Stimulated activated CD4-positive, alpha-beta T cell treated with anti-CD3 and anti-CD28 coated beads, Interleukin-1b, Interleukin-23, amount 100 ng/mL, for 24 hours (primary cell): ENCODE data around the gene ZMYND19.
"Not testable (repeated sequence)": the region's sequence is repeated elsewhere in the genome, so short reads cannot be mapped to it uniquely, and the experiment has no call there.

Experiments
- DNase-seq, 4 experiments: peaks; one replicate each; pipeline ENCODE4 v3.0.0-alpha.2; 2020; ENCODE audit warnings: low read depth in 4 of 4, low spot score in 1 of 4

Gene ZMYND19

DNA sequence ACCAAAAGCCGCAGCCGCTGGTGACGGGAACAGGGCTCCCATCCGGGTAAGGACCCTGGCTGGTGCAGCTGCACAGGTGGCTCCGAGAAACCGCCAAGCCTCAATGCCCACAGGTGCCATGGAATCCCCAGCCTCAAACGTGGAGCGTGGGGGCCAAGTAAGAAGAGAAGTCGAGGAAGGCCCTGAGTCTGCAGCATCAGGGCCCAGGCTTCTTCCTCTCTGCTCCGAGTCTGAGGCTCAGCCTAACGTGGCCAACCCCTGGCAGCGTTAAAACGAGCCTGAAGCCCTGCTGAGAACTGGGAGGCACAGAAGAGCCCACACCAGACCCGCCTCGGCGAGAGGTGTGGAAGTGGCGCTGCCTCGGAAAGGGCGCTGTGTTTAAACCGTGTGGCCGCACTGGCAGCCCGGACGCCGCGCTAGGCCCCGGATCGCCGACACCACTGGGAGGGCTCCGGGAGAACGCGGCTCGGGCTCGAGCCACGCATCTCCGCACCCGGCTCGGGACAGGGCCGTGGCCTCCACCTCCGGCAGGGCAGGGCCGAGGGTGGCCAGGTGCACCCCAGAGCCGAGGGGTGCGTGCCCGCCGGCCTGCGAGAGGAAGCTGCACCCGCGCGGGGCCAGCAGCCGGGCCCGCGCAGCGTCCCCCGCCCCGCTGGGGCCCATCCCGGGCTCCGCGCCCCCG, 730 bp downstream of the ZMYND19 start:
- no peak for DNase-seq

DNA sequence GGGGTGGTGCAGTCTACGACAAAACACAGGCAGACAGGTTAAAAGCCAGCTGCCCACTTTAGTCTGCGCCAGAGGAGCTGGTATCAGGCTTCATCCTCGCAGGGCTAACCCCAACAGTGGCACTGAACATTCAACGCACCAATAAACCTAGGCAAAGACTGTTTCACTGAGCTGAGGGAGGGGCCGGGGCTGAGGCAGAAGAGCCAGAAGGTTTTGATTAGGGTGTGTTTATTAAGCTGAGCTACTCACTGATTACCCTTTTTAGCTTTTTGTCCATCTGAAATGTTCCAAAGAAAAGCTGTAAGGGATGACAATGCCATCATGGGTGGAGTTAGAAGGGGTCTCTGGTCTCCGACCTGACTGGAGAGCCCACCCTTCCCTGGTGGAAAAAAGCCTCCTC, 1.4 kb downstream of the ZMYND19 start:
- DNase-seq, result no peak

DNA sequence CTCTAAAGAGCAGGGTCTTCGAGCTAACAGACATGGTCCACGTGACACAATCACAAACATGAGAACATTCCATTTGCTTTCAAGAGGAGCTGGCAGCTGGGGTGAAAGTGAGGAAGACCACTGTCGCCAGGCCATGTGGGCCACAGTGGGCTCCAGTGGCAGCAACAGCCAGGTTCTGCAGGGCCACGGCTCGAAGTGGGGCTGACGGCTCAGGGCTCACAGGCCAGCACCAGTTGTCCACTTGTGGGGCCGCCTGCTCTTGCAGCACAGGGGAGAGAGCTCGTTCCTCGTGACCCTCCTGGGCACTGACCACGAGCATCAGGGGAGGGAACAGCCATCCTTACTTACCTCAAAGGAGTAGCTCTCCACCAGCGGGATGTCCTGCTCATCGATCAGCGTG, 2.0 kb downstream of the ZMYND19 start:
- no peak for DNase-seq

DNA sequence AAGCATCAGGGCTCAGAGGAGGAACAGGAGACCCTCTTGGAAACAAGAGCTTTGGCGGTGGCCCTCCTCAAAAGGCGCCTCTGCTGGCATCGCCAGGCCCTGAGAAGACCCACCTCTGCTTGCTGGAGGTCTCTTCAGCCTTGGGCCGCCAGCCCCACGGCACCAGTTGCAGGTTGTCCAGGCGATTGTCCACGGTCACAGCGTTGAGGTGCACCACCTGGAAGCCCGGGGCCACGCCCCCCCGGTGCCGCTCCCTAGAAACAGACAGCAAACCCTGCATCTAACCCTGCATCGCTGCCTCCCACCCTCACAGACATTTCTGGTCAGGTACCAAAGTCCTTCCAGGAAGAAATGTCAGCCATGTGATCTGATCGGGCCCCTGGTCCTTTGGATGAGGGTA, 3.5 kb downstream of the ZMYND19 start:
- no peak for DNase-seq

DNA sequence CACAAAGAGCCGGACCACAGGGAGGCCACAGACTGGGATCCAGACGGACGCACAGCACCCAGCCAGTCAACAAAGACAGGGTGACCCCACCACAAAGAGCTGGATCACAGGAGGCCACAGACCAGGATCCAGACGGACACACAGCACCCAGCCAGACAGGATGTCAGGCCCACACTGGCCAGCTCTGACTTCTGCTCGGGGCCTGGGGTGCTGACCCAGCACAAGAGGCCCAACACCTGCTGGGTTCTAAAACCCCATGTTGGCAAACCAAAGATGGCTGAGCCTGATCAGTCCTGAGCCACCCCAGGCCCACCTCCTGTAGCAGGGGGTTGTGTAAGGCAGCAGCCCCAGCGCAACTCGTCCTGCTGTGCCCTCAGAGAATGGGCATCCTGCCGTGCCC, 6.4 kb downstream of the ZMYND19 start:
- DNase-seq, result no peak

DNA sequence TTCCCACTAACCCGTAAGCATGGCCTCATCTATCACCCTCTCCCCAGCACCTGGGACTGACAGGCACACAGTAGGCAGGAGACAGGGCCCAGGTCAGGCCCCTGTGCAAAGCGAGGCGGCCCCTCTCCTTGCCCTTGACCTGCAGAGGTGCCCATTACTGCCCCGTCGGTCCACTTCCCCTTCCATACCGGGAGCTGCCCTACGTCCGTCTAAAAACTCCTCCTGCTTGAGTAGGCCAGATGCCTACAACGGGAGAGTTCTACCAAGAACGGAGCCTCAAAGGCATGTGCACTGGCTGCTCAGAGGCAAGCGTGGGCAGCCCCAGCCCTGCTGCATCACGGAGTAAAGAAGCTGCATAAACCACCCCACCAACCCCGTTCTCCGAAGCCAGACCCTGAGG, 7.0 kb downstream of the ZMYND19 start:
- DNase-seq, result no peak

DNA sequence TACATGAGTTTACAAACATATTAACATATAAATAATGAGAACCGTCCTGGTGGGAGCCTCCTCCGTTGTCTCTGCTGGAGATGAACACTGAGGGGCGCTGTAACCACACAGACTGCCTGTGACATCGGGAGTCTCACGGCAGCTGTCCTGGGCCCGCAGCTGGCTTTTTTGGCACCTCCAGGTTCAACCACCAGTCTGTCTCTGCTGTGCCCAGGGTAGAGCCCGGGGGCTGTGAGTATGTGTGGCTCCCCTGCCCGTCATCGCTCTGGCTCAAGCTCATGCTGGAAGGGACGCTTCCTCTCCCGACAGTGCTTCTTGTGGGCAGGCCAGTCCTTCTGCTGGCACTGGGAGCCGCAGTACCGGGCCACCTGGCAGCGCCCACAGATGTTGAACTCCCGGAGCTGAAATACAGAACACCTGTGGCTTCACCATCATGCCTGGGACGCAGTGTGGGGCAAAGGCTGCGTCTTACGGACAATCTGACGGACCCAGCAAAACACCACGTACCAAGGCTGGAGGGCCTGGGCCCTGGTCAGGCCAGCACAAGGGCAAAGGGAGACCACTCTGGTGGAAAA, 7.9 kb downstream of the ZMYND19 start:
- no peak for DNase-seq

DNA sequence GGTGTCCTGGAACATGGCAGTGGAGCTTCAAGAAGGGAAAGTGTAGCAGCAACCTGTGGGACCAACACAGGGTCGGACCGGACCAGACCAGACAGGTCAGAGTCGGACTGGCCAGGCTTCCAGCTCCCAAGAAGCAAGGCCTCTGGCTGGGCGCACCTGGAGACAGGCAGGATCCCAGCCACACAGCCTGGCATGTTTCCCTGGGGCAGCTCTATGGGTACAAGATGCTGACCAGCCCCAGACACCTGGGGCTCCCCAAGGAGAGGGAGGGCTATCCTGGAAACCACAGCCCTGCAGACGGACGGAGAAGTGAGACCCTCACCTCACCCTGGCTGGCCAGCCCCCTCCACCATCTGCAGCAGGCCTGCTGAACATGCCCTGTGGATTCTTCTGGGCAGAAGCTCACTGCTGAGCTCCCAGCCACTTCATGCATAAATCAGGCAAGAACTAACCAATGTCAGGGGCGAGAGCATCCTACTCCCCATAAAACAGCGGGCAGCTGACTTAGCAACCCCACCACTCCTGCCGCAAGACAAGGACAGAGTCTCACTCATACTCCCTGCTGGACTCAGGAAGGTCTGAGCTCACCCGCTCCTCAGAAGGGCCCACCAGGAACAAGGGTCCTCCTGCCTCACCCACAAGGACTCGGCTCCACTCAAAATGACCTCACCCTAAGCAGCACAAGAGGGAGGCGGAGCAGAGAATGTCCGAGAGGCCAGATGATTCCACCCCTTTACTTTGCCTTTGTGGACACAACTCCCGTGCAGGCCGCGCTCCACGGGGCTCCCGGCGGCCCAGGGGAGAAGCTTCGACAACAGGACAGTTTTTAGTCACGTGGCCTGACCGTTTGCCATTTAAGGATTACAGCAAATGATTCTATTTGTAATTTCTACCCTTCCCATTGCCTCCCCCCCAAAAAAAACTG, 8.7 kb downstream of the ZMYND19 start:
- no peak for DNase-seq

DNA sequence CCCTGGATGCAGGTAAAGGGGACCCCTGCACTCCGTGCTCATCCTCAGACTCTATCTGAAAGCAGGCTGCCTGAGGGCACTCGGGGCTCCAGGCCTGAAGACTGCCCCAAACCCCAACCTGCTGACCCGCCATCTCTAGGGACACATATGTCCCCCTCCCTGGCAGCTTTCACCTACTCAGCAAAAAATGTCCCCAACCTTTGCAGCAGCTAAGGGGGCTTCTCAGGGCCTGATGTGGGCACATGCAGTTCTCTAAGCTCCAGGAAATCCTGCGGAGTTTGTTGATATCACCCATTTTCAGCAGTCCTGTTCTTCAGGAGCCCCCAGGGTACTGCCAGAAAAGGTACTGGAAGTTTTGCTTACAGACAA, 9.4 kb downstream of the ZMYND19 start:
- DNase-seq, result no peak

DNA sequence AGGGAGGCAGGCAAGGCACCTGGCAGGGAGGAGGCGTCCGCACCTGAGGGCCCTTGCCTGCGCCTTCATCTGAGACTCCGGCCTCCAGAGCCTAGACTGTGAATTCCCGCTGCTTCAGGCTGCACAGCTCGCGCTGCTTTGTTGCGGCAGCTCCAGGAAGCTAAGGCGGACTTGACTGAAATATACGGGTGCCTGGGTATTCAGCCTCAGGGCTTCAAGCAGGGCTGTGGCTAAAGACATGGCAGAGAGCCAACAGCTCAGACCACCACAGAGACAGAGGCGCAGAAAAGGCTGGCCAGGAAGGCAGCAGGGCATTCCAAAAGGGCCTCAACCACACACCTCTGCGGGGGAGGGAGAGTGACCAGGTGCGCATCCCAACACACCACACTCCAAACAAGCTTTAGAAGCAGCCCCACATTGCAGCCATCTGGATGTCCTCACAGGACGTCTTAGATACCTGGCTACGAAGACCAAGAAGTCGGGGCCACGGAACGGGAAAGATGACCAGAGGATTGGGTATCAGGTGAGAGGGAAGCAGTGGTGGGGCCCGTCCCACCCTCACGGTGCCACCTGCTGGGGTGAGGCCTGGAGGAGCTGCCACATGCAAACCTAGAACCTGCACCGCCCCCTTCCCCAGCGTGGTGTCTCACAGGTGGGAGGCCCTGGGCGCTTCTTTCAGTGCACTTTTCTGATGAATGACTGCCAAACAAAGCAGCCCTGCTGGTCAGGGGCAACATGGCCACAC, 9.9 kb downstream of the ZMYND19 start:
- no peak for DNase-seq

DNA sequence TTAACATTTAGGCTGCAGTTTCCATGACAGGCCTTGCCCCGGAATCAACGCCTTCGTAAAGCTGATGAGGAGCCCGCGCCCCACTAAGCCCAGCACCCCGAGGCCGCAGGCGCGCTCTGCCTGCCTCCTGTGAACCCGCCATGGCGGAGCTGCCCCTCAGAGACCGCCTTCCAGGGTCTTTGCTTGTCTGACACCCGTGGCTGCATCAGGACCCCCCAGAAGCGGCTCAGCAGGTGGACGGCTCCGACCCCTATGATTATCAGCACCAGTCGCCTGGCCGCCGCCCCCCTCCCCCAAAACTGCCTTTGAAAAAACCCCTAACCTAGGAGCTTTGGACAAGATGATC, 11.1 kb downstream of the ZMYND19 start:
- DNase-seq, result no peak

DNA sequence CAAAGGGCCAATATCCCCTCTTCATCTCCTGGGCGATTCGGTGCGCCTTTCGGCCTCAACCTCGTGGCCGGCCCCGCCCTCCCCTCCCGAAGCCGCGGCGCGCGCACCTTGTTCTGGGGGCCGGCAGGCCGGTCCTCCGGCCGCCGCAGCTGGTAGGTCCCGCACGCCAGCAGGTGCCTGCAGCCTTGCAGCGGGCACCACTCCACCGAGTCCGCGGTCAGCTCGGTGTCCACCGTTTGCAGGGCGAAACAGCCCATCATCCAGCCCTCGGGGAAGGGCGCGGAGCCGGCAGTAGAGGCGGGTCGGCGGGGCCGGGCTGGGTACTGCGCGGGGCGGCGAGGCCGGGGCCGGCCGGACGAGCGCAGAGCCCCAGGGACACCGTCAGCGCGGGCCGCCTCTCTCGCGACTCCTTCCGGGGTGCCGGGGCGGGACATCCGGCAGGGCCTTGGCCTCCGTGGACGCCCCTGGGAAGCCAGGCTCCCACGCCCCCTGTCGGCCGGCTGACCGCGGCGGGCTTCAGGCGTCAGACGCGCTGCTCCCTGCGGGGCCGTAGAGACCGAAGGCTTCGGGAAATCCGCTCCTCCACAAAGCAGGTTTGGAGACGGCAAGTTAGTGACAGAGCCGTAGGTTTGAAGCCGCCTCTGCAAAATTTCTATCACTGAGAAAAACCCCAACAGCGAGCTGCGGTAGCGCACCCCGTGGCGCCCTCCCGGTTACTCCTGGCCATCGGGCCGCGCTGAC, 11.6 kb downstream of the ZMYND19 start, which contains the start of gene DPH7:
Gene DPH7 (minus strand): TSS at position 408 of the 741 bp plus-strand sequence. CDS start 148 bp downstream, at position 260.
- peak; percentile 95 to 98 (median 97) for DNase-seq

DNA sequence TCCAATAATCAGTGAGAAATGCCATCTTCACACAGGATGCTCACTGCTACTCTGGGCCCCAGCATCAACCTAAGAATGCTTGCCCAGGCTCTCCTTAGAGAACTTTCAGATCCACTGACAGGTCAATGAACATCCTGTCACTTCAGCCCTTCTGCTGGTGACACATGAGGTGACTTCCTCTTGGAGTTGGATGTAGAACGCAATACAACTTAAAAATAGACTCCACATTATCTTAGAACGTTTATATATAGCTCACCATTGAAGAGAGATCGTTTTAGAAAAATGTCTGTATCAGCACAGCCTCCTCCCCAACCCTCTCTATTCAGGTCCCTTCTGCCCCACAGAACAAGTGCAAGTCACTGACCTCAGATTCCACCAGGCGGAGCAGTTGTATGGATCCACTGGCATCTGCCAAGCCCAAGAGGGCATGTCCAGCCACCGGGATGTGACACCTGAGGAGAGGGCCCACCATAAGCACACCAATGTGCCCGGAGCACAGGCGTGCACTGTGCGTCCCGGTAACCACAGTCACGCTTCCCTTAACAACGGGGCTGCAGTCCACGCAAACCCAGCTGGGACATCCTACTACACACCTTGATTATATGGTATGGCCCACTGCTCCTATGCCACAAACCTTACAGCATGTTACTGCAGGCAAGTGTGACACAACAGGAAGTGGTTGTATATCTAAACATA, 14.4 kb downstream of the ZMYND19 start:
- DNase-seq, result no peak

DNA sequence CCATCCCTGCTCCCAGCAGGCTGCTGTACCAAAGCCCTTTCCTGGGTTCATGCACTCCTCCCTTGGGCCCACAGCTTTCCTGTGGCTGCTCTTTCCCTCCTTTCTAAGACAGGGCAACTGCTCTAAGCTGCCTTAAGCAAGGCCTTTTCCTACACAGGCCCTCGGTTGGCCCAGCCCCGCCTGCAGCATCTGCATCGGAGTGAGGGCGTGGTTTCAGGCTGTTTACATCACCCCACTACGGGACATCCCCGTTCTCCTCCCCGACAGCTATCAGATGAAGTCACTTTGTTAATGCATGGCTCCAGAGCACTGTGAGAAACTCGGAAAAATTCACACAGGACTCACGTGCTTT, 15.0 kb downstream of the ZMYND19 start:
- no peak for DNase-seq

DNA sequence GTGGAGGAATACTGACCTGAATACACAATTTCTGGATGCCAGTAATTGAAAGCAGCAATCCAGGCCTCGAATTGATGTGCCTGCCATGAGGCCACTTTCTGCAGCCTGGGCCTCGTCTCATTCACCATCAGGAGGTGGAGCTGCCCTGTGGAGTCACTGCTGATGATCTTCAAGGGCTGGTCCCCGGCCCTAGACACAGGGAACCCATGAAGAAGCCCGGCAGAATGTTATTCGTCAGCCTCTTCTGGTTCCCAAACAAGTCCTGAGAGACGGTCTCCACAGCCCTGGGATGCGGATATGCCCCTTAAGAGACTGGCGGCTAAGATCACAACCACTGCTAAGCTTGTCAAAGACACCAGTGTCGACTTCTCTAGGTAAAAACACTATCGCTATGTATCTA, 16.1 kb downstream of the ZMYND19 start:
- no peak for DNase-seq

DNA sequence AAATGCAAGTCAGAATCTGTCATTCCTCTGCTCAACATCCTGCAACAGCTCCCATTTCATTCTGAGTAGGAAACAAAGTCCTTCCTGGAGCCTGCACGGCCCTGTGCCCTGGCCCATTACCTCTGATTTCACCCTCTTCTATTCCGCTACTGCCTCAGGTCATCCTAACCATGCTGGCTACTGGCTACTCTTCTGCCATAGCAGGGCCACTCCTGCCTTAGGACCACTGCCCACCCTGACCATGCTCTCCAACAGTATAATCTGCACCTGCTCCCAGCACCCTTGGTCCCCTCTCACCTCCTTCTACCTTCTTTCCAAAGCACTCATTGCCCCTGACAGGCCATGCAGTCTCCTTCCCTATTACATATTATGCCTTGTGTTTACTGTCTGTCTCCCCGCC, 19.7 kb downstream of the ZMYND19 start:
- DNase-seq, result no peak

DNA sequence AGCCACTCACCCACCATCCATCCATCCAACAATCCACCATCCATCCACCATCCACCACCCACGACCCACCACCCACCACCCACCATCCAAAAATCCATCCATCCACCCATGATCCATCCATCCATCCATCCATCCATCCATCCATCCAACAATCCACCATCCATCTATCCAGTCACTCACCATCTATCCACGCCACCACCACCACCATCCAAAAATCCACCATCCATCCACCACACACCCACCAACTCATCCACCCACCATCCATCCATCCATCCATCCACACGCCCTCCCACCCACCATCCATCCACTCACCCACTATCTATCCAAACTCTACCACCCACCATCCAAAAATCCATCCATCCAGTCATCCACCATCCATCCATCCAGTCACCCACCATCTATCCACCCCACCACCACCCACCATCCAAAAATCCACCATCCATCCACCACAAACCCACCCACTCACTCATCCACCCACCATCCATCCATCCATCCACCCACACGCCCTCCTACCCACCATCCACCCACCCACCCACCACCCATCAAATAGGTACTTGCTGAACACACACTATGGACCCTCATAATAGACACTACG, 20.6 kb downstream of the ZMYND19 start:
- DNase-seq, result no peak

DNA sequence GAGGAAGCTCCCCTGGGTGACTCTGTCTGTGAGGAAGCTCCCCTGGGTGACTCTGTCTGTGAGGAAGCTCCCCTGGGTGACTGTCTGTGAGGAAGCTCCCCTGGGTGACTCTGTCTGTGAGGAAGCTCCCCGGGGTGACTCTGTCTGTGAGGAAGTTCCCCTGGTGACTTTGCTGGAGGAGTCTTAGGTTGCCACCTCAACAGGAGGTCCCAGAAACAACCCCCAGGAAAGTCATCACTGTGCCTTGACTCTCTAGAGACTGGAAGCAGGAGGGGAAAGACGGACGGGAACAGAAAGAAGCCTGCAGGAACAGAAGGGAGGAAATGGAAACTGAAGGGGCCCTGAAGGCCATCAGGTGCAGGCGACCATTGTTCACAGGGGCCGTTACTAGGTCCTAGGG, 21.9 kb downstream of the ZMYND19 start:
- not testable (repeated sequence) for DNase-seq

DNA sequence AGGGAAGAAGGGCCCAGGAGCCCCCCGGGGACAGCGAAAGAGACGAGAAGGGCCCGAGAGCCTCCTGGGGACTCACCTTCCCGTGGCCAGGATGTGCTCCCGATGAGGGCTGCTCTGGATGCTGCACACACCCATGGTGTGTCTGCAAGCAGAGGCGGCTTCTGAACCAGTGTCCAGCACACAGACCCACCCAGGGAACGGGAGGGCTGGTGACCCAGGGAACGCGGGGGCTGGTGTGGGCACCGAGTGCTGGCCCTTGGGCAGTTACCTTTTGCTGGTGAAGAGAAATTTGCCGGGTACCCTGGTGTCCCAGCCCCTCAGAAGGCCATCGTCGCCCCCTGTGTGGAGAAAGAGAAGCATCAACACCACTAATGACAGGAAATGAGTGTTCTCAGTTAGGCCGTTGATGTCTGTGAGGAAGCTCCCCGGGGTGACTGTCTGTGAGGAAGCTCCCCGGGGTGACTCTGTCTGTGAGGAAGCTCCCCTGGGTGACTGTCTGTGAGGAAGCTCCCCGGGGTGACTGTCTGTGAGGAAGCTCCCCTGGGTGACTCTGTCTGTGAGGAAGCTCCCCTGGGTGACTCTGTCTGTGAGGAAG, 25.4 kb downstream of the ZMYND19 start:
- DNase-seq, result no peak

DNA sequence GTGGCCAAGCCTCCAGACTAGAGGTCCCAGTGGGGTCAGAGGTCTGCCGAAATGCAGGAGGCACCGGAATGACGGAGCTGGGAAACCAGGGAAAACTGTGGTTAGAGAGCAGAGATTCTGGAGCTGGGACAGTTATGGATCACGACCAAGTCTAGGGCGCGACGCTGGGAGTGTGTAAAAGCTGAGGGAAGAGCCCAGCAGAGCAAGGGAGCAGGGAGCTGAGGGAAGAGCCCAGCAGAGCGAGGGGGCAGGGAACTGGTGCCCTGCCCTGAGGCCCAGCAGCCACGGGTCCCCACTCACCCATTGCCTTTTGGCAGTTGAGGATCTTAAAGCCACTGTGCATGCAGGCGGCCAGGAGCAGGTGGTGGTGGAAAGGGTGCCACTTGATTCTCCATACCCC, 26.2 kb downstream of the ZMYND19 start:
- no peak for DNase-seq
